HG02840 (cell line): Measurements from ENCODE around the gene ZNF488.

Experiments
- ATAC-seq: cut with Tn5 transposase; IDR thresholded peaks from one replicate; pipeline ENCODE4 v1.9.1; 2021; ENCODE audit warnings: mild to moderate bottlenecking, moderate library complexity, moderate number of reproducible peaks; ENCODE audit not compliant: unreplicated experiment, low FRiP score

Gene ZNF488

DNA sequence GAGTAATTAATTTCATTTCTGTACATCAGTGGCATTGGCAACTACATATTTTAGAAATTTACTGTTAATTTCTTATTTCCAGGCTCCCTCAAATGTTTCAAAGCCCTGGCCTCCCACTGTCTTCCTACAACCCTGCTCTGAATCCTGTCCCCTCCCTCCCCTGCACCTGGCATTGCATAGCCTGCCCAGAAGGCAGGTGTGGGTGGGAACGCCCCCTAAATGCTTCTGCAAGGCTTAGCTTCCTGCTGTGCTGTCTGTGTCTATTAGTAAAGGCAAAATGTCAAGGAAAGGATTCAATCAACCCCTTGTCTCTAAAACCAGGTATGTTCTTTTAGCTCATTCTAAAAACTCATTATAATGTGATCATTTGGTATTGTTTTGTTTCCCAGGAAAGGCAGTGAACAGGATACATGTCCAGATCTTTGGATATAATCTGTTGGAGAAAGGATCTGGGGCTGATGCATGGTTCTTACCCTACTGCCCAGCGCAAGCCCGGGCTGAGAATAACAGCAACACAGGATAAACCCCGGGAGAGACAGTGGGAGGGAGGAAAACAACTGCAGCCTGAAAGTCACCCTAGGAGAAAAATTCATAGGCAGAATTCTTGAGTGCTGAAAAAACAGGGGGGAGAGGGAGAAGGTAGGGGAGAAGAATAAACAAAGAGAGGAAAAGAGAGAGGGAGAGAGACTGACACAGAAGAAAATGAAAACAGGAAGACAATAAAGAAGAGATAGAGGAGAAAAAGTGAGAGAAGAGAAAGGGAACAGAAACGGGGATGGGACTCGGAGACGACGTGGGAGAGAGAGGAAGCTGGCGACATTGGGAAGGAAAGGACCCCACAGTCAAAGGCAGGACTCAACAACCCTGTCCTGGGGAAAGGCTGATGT, 589 bp downstream of the ZNF488 start:
- ATAC-seq, result no peak

DNA sequence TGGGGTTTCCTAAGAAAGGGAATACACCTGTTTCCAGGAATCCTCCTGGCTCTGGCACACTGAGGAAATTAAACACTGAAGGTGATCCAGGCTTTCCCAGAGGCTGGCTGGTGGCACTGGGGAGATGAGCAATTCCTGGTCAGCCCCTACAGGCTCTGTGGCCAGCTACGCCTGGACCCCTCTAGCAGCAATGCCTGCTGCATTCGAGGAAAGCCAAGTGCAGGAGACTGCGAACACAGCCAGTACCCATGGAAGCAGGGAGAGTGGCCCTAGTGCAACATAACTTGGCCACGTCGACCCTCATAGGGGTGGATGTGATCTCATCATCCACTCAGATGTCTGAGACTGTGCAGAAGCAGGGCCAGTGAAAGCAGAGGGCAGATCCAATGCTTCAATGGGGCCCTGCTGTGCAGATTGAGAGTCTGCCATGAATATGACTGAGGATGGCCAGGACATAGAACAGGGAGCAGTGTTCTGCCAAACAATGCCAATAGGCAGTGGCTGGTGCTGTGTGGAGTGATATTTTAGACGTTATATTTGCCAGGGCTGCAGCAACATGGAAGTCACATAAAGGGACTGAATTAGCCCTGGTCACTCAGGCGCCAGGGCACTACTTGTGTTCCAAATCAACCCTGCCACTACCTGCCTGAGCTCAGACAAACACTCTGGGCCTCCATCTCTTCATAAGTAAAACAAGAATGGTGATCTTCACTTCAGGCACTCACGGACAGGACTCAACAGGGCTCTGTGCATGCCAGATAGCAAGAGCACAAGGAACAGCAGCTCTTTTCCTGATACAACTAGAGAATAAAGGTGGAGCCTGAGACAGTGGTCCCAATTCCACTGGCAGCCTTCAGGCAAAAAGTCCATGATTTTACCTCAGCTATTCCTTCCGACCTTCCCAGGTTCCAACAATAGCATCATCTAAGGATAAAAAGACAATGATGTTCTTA, 2.4 kb downstream of the ZNF488 start:
- no peak for ATAC-seq

DNA sequence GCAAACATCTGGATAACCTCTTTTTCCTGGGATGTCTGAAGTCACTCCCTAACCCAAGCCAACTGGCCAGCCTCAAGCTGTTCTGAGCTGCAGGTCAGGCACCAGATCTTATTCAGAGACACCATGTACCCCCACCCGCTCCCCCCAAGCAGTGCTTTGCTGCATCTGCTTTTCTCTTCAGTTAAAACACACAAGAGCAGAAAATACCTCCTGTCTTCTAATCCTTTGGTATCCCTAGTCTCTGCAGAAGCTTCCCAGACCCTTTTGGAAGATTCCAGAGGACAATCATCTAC, 3.0 kb downstream of the ZNF488 start:
- ATAC-seq, result no peak

DNA sequence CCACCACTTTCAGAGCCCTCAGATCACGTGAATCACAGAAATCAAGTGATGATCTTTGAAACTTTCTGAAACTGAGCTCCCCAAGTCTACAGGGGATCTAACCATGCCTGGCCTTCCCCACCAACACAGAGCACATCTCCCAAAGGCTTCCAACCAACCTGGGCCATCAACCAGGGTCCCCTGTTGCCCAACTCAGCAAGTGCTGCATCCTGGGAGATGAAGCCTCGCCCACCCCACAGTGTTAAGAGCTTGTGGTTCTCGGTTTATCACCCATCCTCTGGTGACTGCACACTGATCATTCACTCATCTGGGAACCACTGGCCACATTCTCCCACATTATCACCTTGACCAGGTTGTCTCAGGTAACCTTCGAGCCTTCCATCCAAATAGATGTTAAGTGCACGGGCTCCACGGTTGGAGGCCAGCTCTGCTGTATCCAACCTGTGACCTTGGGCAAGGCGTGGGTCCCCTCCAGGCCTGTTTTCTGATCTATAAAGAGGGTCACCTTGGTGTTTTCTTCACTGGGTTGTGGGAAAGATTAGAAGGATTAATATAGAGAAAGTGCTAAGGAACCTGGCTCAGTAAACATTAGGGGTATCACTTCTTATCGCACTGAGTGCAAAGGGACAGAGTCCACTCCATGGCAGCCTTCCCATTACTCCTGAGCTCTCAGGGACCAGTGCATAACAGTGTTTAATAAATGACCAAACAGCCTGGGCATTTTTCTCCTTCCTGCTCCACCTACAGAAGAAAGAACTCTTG, 3.6 kb downstream of the ZNF488 start:
- ATAC-seq, result no peak

DNA sequence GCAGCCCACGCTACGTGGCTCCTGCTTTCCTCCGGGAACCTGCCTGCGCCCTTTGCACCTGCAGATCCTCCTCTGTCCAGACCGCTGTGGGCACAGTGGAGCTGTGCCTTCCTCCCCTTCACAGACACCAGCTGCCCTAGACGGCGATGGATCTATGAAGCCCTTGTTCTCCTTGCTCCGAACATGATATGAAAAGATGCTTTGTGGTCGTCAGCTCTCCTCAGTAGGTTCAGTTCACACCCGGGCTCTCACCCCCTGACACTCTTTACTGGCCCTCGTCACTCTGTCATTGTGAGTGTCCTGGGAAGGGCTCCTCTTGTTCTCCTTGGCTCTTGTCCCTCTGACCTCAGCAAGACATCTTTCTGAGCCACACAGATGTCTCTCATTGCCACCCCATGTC, 4.2 kb downstream of the ZNF488 start:
- no peak for ATAC-seq

DNA sequence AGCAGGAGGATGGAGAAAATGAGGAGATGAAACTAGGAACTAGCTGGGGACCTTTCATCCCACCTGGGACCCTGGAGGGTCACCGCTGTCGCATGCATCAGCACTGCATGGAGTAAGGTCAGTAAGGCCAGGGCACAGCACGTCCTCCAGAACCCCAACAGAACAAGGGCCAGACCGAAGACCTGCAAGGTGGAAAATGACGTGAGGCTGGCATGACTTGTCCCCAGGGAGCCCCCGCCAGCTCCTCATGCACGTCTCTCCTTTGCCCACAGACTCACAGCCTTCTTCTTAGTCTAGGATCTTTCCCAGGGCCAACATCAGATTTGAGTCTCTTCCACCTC, 4.7 kb downstream of the ZNF488 start:
- ATAC-seq, result no peak

DNA sequence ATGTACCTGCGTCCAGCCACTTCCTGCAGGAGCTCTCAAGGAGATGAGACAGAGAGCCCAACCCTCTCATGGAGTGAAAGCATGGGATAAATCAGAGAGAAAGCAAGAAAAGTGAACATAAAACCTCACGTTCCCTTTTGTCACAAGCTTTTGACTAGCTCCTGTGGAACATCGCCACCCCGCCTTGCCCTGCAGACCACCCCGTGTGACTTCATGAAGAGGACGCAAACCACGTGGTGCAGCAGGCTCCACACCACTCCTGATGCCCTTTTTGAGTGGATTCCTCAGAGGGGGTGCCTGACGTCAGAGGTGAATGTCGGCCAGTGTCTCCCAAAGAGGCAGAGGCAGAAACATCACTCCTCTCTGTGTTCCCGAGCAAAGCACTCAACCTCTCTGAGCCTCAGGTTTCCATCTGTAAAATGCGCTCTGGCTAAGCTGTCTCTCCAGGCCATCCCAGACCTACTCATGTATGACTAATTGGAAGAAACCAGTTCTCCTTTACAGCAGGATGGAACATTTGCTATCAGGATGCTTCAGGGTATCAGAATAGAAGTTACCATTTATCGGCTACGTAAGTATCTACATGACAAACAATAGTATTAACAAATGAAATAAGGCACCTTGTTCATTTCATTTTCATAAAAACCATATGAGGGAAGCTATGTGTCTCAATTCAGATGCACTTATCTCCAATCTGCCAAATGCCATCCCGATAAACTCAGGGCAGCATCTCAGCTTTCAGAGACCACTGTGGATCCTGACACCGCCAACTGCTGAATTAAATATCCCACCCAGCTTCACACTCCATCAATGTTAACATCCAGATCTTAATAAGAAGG, 5.3 kb downstream of the ZNF488 start:
- ATAC-seq, result no peak

DNA sequence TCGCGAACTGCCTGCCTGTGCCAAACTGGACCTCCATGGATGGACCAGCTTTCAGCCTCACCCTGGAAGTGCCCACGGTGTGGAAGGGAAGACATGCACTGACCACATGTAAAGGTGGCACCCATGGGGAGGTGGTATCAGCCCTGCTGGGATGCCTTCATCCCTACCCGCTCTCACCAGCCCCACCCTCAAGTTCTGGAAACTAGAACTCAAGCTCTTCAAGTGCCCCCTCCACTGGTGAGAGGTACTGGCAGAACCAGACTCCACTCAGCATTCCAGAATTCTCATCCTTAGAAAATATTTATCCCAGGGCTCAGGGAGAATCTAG, 5.9 kb downstream of the ZNF488 start:
- no peak for ATAC-seq

DNA sequence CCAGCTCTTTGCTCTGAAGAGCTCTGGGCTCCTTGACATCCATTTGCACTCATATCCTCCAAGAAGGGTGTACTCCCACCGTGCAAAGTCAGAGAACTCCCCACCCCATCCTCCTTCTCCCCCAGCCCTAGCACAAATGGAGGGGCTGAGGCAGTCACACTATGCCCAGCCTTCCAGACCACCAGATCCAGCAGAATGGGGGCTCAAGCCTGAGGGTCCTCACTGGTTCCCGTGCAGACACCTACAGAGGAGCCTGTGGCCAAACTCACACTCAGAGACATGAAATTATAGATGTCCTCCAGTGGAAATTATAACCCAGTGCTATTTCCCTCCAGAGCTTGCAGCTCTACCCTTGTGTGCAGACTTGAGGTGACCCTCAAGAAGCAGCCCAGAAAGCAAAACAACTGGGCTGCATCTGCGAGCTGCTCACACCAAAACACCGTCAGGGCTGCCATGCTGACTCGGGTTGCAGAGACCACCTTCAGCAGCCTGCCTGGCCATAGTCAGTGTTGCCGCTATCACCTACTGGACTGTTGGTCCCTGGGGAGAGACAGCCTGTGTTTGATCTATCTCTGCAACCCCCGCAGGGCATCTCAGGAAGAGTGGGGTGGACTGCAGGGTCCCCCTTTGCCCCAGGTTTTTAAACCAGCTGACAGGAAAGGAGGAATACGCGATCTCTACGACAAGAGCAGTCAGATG, 7.4 kb downstream of the ZNF488 start:
- no peak for ATAC-seq

DNA sequence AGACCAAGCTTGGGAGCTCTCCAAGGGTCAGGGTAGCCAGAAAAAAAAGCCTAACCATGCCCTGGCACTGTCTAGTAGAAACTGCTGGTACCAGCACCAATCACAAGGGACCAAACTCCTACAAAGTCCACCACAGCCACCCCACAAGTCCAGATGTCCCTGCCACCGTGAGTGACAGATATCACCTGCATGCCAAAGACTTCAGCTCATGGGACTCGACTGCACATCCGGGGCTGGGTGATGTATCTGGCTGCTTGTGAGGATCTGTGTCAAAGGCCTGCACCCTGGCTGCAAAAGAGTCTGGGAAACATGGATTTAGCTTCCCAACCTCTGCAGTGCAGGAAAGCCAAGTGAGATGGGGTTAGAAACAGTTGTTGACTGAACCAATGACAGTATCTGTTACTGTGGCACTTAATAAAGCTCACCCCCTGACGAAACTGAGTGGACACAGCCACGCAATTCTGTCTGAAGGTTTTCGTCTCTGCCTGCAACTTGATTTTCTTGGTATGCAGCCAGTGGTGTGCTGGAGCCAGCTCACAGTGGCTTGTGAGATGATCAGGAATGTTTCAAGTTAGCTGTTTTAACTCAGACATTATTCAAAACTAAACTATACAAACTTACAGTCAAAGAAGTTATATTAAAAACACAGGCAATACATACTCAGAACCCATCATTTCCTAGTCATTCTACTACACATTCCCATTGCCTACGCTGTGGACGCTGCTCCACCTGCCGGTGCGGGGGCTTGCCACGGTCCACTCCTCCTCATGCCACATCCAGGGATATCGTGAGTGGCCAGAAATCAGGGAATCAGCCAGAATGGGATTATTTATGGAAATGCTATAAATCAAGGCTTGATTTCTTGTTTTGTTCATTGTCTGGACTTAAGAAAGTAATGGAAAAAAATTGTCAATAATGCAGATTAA, 9.2 kb downstream of the ZNF488 start:
- no peak for ATAC-seq

DNA sequence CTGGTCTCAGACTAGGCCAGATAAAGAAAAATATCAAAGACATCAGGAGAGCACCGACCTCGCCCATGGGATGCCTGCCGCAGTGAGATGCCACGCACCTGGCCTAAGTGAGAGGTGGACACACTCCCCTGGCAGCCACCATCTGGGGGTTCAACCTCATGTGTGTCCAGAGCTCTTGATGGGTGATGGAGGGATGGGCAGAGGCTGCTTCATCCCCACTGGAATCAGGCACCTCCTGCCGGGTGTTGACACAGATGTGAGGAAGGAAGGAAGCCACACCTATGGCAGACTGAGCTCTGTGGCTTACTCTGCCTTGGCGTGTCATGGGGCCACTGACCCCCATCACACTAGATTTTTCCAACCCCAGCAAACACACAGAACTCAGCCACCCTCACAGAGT, 11.4 kb downstream of the ZNF488 start:
- no peak for ATAC-seq

DNA sequence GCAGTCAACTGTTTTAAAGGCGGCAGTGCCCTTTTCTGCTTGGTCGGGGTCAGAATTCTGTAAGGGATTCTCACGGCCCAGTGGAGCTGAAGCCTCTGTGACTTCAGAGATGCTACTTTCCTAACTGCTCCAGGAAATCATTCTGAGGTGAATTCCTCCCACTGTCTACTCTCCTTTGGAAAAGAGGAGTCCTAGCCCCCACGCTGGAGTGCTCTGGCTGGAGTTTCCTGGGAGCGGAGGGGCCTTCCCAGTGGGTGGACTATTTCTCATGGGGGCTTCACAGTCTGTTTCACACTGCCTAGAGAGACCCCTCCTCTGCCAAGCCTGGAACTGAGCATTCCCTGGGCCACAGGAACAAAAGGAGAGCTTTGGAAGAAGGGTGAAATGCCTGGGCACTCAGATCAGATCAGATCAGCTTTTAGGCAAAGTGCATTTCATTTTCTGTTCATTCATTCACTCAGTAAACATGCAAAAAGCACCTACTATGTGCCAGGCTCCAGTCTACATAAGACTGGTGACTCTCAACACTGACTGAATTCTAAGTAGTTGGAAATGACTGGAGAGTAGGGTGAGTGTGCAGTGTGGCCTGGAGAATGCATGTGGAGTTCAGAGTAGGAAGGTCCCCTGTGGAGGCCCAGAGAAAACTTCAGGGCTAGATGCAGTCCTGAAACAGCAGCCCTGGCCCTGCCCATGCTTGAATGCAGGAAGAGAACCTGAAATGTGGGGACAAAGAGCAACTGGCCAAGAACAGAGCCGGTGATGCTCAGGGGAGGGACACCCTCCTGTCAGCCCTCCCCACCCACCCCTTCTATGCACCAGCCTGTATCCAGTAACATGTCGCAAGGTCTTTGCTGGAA, 12.2 kb downstream of the ZNF488 start:
- ATAC-seq, result no peak

DNA sequence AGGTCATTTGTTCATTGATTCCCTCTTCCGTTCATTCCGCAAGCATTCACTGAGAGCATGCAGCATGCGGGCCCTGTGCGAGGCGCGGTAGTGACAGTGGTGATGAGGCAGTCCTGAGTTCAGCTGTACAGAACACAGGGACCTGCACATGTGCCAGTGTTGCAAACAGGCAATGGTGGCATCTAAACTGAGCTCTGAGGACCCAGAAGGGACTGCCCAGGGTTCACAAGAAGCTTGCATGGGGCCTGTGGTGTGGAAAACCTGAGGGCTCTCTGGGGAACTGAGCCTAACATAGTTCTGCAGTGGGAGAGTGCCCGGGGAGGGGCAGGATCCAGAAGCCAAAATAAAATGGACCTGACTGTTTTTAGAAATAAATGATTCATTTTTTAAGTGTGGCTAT, 13.2 kb downstream of the ZNF488 start:
- no peak for ATAC-seq

DNA sequence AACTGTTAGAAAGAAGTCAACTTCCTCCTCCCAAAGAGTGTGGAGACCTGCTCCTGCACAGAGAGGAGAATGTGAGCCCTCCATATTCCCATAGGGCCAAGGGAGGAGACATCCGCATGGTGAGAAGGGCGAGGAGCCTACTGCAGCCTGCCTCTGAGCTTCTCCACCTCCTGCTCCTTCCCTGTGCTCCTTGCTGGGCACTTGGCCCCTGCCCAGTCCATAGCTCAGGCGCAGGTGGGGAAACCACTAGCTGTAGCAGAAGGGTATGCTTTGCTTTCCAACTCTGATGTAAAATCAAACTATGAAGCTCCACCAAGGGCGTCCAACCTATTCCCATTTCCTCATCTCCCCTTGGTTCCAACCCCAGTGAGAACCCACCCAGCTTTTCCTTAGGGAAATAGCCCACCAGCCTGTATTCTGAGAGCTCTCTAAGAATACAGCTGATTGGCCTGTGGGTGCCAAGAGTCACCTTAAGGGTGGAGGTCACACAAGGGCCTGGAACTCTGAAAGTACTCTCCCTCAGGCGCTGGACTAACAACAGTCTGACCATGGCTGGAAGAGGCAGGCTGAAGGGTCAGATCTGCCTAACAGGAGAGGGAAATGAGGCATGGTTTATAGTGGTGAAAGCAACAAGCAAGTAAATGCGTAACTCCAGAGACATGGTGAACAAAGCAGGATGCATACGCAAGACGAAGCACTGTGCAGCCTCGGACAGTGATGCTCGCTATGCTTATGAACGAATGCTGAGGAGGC, 13.9 kb downstream of the ZNF488 start:
- no peak for ATAC-seq

DNA sequence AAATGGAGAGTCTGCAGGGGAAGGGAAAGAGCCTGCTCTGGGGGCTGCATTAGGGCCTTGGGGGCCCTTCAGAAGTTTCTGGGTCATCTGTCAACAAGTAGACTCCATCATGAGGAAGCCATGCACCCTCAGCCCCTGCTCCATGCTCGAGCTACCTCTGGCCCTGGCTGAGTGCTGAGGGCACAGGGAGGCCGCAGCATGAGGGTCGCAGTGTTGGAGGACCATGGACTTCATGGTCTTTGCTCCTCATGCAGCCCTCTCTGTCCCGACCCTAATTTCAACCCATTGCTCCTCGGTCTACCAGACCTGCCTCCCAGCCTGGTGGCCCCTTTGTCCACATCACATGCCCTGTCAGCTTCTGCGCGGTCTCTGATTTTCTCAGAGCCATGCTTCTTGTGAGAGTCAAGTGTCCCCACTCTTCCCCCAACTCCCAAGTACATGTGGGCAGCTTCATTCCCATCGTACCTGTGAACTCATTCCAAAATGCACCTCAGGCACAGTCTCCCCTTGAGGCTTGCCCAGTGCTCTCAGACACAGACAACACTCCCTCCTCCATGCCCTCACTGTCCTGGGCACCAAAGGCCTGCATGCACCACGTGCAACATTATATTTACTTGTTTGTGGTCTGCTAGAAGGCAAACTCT, 14.7 kb downstream of the ZNF488 start:
- ATAC-seq, result no peak

DNA sequence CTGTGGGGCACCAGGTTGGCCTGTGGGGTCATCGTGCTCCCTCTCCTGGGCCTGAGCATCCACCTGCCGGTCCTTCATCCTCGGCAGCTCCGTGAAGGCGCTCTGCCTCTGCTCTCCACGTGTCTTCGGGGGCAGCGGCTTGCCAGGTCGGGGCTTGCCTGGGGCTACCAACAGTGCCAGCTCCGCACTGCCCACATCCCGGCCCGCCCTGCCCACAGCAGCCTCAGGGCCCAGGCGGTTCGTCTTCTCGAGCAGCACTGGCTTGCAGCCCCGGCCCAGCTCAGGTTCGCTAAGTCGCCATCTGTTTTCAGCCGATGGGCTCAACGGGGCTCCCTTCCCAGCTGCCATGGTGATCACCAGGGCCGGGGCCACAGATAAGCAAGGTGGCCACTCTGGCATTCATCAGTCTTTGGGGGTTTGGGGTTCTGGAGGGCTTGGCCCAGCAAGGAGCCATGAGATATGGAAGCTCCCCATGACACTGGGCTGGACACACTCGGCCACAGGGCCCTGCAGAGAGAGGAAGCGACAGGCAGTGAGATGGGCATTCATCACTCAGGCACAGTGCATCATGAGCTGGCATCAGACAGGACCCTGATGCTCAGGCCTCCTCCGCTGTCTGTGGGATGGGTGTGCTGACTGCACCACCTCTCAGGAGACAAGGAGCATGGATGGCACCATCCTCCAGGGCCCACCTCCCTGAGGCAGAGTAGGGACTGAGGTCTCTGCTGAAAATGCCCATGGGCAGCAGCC, 15.5 kb downstream of the ZNF488 start:
- no peak for ATAC-seq
